Caki2 (cell line): ENCODE data around the gene RPL28. TPM values are rescaled to one million over a fixed set of nuclear protein-coding genes. Genes with fewer than 3 reads are reported as not detected.
"Not testable (repeated sequence)": the region's sequence is repeated elsewhere in the genome, so short reads cannot be mapped to it uniquely, and the experiment has no call there.

Source experiments
- DNase-seq: peaks from one replicate; pipeline ENCODE4 v3.0.0-alpha.2; 2015; ENCODE audit warnings: low read depth
- in situ Hi-C: cut with HindIII; loops from 2 replicates; pipeline ENCODE4 v1.10.0; 2016; ENCODE audit warnings: low sequenced_read_pairs, low pct_unique_long_range_greater_than_20kb, mixed read lengths
- total RNA-seq: library from RNA; depleted of rRNA; stranded (reverse); fragments of >200 nt; shearing (Covaris generic); gene quantifications from 2 replicates; pipeline ENCODE4 v1.2.3, GENCODE V29; 2014; ENCODE audit warnings: low replicate concordance

The RPL28 gene
- total RNA-seq, 1 experiment from 2014 or later: 295 TPM

DNA sequence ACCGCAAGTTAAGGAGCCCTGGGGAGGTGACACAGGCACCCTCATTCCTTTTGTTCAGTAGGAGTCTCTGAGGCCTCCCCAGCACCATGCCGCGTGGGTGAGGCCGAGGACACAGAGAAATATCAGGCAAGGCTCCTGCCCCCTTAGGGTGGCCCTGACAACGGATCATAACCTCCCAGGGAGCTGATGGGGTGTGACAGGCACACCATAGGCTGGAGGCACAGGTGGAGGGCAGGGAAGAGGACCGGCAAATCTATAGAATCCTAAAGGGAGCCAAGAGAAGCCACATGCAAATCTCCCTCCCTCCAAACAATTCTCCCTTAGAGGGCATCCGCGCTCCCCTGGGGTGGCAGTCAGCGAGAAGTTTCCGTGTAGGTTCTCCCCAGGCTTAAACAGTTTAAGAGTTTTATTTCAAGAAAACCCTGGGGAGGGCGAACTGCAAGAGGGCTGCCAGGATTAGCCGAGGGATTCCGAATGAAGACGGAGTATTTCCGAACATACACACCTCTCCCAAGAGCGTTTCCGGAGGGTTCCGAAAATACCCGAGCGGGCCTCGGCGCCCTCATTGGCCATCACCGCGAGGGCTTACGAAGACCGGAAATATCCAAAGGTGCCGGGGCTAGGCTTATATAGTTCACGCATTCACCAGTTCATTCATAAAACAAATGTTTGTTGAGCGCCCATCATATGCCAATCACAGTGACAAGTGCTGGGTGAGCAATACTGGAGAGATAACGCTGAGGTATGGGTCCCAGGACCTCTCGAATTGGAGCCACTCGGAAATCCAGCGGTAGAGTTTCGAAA lies 610 bp upstream of the RPL28 start:
- in situ Hi-C loops: no loop called here
- peak; percentile 98 for DNase-seq

DNA sequence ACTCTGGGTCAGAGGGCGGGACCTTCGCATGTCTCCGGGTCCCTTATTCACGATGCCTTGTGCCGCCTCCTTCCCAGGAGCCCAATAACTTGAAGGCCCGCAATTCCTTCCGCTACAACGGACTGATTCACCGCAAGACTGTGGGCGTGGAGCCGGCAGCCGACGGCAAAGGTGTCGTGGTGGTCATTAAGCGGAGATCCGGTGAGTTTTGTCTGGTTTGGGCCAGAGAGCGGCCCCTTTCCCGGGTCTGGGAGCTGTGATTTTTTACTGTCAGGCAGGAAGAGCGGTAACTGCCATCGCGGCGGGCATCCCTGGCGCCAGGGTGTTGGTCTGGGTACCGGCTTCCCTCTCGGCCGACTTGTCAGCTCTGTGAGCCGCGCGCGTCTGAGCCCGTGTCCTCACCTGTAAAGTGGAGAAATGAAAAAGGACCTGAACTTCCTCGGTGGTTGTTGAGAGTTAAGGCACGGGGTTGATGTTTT lies 800 bp downstream of the RPL28 start:
- in situ Hi-C loops: no loop called here

DNA sequence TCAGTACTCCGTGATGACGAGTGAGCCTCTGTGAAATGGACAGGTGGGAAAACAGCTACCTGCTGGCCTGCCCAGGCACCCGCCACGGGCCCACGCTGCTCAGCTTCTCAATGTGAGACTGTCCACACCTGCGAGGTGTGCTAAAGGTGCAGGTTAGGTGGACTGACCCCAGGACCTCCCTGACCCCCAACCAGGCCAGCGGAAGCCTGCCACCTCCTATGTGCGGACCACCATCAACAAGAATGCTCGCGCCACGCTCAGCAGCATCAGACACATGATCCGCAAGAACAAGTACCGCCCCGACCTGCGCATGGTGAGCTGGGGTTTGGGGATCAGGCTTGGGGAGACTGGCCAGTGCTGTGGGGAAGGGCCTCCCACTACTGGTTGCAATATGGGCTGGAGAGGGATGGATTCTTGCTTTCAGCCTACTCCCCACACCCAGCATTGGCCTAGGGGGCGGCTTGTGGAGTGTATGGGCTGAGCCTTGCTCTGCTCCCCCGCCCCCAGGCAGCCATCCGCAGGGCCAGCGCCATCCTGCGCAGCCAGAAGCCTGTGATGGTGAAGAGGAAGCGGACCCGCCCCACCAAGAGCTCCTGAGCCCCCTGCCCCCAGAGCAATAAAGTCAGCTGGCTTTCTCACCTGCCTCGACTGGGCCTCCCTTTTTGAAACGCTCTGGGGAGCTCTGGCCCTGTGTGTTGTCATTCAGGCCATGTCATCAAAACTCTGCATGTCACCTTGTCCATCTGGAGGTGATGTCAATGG lies 2.2 kb downstream of the RPL28 start:
- in situ Hi-C loops: no loop called here
- DNase-seq: no peak

More for the DNA sequence above, 800 bp downstream of the RPL28 start:
- no peak for DNase-seq

DNA sequence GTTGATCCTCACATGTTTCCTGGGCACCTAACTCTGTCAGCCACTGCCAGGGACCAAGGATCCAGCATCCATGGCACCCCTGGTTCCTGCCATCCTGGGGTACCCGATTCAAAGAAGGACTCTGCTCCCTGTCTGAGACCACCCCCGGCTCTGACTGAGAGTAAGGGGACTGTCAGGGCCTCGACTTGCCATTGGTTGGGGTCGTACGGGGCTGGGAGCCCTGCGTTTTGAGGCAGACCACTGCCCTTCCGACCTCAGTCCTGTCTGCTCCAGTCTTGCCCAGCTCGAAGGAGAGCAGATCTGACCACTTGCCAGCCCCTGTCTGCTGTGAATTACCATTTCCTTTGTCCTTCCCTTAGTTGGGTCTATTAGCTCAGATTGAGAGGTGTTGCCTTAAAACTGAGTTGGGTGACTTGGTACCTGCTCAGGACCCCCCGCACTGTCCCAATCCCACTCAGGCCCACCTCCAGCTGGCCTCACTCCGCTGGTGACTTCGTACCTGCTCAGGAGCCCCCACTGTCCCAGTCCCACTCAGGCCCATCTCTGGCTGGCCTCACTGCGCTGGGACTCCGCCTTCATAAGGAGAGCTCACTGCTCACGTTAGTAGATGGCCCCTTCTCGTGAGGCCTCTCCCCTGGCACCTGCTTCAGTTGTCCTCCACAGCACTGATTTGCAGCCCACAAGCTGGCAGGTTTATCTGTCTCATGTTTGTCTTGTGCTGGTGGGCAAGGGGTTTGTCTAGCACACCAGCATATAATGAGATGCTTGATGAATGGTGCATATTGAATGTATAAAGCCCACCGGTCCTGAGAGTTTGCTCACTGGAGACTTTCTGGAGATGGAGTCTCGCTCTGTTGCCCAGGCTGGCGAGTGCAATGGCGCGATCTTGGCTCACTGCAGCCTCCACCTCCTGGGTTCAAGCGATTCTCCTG lies 3.9 kb downstream of the RPL28 start:
- in situ Hi-C loops: no loop called here
- DNase-seq: no peak

DNA sequence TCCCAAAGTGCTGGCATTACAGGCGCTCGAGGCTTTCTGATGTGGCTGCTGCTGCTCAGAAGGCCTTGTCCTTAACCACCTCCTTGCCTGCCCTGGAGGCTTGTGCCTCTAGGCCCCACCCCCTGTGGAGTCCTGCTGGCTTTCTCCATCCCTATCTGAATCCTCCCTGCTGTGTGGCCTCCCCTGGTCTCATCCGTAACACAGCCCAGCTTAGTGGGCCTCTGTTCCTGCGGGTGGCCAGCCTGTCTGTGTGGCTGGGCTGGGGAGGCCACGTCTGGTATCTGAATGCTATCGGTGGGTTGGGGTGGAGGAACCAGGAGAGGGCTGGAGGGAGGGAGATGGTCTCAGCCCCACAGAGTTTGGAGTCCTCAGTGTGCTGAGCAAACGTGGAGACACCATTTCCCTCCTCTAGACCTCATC lies 4.7 kb downstream of the RPL28 start:
- in situ Hi-C loops: no loop called here
- no peak for DNase-seq

DNA sequence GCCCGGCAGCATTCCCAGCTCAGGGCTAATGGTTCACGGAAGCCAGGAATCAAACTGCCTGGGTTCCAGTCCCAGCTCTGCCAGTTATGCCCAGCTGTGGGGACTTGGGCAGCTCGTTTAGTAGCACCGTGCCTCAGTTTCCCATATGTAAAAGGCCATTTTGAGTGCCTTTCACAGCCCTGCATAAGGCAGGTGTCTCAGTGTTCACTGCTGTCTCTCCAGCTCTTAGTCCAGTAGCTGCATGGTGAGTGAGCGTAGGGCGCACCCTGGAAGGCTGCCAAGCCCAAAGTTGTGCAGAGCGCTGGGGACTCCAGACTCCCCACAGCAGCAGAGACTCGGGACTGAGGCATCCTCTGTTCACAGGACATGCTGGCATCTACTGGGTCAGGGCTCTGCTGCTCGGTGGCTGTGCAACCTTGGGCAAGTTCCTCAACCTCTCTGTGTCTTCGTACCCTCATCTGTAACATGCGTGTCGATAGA lies 5.5 kb downstream of the RPL28 start:
- no peak for DNase-seq
- in situ Hi-C loops: no loop called here

DNA sequence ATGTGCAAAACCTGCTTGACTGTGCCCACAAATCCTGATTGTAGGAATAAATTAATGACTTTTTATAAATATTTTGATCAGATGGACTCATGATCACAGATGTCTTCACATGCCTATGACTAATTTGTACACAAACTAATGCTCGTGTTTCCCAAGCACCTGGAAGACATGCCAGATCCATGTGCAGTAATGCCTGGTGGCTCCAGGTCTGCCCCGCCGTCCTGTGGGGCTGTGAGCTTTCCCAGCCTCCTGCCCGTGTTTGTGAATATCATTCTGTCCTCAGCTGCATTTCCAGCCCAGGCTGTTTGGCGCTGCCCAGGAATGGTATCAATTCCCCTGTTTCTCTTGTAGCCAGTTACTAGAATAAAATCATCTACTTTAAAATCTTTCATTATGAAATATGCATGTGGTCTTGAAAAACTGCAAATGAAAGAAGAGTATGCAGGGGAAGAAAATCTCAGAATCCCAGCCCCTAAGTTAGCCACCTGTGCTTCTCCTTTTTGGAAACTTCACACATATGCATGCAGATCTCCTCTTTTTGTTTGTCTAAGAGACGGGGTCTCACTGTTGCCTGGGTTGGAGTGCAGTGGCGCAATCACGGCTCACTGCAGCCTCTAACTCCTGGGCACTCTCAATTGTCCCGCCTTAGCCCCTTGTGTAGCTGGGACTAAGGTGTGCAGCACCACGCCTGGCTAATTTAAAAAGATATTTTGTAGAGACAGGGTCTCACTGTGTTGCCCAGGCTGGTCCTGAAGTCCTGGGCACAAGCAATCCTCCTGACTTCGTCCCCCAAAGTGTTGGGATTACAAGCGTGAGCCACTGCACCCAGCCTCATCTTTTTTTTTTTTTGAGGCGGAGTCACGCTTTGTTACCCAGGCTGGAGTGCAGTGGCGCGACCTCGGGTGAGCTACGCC lies 6.2 kb downstream of the RPL28 start:
- no peak for DNase-seq
- in situ Hi-C loops: no loop called here

DNA sequence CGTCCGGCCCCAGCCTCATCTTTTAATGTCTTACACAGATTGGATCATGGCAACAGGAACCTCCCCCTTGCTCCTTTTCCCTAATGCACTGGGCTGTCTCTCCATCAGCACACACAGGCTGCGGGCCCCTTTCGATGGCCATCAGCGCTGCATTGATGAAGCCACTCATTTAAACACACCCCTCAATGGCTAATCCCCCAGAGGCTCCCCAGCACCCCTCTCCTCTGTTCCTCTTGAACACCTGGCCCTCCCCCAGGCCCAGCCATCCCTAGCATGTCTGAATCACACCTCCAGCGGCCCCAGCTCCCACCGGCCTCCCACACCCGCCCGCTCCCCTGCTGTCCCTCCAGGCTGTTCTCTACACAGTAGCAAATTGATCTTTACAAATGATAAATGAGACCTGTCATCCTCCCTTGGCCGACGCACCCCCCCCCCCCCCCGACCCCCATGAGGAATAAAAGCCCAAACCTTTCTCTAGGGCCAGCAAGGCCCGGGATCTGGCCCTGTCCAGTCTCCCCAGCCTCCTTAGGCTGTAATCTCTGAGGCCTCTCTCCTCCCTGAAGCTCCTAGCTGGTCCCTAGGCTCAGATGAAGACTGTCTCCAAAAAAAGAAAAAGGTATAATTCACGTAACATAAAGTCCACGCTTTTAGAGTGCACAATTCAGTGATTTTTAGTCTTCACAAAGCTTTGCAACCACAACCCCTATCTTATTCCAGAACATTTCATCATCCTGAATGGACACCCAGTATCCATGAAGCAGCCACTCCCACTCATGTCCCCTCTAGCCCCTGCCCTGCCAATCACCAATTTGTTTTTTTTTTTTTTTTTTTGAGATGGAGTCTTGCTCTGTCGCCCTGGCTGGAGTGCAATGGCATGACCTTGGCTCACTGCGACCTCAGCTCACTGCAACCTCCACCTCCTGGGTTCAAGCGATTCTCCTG lies 7.4 kb downstream of the RPL28 start:
- in situ Hi-C loops: no loop called here
- no peak for DNase-seq

DNA sequence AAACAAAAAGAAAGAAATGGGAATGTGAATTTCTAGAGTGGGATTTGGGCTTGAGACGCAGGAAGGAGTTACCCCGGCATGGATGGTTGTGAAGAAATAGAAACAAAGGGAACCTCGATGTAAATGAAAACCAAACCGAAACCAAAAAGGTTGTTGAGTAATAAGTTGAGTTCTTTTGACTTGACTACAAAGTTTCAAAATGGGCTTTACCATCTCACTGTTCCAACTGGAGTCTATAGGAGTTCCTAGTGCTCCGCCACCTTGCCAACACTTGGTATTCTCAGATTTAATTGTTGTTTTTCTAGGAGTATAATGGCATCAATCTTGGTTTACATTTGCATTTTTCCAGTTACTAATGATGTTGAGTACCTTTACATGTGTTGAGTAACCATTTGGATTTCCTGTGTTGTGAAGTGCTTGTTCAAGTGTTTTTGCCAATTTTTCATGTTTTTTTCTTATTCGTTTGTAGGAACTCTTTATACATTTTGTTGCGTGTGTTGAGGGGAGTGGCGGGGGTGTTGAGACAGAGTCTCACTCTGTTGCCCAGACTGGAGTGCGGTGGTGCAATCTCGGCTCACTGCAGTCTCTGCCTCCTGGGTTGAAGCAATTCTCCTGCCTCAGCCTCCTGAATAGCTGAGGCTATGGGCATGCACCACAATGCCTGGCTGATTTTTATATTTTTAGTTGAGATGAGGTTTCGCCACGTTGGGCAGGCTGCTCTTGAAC lies 12.6 kb downstream of the RPL28 start:
- in situ Hi-C loops: no loop called here
- no peak for DNase-seq

DNA sequence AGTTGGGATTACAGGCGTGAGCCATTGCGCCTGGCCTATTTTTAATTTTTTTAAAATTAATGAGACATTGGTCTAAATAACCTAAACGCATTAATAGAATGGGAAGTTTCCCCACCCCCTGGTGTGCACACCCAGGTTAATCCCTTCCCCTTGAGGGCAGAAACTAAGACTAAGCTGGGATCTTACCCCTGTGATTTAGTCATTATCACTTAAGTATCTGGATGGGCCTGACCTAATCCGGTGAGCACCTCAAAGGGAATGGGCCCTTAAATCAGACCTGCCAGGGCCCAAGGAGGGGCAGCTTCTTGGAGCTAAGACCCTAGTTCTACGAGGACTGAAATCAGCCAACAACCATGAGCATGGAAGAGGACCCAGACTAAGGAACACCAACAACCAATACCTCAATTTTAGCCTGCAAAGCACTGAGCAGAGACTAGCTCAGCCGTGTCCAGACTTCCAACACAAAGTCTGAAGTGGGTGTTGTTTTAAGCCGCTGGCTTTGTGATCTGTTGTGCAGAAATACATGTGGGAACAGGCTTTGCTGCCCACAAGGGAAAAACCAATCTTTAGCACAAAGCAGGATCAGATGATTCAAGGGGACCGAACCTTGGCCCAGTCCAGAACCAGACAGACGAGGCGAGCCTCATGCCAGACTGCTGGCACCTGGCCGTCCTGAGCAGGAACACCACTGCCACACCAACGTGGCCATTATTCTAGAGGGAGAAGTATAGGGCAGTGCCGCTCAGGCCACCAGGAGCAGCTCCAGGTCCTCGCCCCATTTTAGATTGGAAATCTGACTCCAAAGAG lies 14.8 kb downstream of the RPL28 start:
- DNase-seq: no peak
- in situ Hi-C loops: no loop called here

DNA sequence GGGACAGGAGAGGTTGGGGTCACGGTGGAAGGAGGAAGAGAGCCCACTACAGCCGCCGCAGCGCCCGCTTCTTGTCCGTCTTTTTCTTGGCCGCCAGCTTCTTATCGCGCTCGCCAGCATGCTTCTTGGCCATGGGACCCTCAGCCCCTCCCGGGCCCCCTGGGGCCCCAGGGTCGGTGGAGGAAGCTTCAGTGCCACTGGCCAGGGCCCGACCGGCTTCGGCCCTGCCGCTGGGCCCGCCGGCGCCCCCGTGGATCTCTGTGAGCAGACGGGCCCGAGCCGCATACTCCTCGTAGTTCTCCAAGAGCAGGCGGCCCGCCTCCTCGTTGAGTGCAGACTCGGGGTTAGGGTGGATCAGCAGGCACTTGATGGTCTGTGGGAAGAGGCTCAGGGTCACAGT lies 15.7 kb downstream of the RPL28 start:
- DNase-seq, in situ Hi-C loops: not testable (repeated sequence)

DNA sequence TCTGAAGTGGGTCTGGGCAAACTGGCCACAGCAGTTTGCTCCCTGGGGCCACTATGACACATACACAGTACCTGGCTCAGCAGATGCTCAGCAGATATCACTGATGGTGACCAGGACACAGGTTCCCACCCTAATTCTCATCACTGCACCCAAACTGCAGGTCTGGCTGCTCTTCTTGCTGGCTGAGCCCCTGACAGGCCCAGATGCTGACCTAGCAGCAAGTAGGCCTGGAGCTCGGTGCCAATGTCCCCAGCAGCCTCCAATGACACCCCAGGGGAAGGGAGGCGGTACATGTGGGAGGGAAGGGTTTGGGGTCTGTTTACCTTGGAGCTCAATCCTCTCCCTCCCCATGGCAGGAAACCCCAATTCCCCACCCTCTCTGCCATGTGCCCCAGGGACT lies 16.8 kb downstream of the RPL28 start:
- in situ Hi-C loops: no loop called here

DNA sequence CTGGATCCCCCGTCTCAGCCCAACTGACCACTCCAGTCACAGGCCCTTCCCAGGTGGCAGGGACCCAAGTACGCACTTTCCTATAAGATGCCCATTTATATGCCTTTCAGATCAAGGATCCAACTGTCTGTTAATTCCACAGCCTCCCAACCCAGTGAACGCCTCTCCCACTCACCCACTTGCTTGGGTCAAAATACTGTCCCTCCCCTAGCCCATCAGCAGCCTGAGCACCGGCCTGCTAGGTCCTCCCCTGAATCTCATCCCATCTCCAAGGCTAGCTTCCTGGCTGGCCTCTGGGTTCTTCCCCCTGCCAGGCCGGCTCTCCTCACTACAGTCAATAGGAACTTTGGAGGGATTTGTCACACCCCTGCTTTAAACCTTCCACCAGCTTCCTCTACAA lies 19.9 kb downstream of the RPL28 start:
- in situ Hi-C loops: no loop called here
- no peak for DNase-seq

More for the DNA sequence above, 16.8 kb downstream of the RPL28 start:
- DNase-seq: no peak

DNA sequence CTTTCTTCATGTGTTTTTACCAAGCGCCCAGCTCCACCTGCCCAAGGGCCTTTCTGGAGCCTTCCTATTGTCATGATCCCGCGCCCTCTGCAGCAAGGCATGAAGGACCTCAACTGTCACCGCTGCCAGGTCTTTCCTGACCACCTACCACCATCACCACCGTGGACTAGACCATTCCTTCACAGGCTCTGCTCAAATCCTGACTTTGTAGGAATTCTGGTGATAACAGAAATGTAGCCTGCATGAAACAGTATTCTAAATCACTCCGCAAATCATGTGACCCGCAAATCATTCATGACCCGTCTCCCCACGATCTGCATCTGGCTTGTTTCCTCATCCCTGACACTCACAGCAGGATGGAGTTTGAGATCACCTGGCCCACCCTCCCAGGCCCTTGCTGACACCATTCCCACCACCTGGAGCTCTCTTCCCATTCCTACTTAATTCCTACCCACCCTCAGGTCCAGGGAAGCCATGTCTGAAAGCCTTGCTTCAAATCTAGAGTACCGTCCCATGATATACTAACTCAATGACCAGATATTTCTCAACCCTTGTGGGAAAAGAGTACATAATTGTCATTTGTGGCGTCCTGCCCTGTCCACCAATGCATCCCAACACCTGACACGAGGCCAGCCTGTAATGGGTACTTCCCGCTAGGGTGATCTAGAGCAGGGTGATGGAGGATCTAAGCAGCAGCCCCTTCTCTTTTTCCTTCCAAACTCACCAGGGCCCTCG lies 20.5 kb downstream of the RPL28 start:
- no peak for DNase-seq

More for the DNA sequence above, 20.5 kb downstream of the RPL28 start:
- in situ Hi-C loops: no loop called here
